H1 (cell line): ENCODE results near the gene ASB13.

ENCODE experiments used
- MAFK ChIP-seq: IDR thresholded peaks from 2 replicates; pipeline ENCODE4 v1.6.1; 2012; ENCODE audit warnings: low read depth, mild to moderate bottlenecking, improper control_type of control experiment, low read length
- TF ChIP-seq, protein P1 (sequence below), 3 experiments: IDR thresholded peaks; 1 replicate in 2 of 3; 2 replicates in 1 of 3; pipeline versions ENCODE4 v1.5.1 to v1.6.1; 2011; ENCODE audit warnings: low read length in 3 of 3, mild to moderate bottlenecking in 3 of 3, inconsistent platforms in 2 of 3, low read depth in 1 of 3, moderate library complexity in 1 of 3; ENCODE audit not compliant: insufficient read depth in 1 of 3; ENCODE audit errors: control extremely low read depth in 1 of 3

DNA sequence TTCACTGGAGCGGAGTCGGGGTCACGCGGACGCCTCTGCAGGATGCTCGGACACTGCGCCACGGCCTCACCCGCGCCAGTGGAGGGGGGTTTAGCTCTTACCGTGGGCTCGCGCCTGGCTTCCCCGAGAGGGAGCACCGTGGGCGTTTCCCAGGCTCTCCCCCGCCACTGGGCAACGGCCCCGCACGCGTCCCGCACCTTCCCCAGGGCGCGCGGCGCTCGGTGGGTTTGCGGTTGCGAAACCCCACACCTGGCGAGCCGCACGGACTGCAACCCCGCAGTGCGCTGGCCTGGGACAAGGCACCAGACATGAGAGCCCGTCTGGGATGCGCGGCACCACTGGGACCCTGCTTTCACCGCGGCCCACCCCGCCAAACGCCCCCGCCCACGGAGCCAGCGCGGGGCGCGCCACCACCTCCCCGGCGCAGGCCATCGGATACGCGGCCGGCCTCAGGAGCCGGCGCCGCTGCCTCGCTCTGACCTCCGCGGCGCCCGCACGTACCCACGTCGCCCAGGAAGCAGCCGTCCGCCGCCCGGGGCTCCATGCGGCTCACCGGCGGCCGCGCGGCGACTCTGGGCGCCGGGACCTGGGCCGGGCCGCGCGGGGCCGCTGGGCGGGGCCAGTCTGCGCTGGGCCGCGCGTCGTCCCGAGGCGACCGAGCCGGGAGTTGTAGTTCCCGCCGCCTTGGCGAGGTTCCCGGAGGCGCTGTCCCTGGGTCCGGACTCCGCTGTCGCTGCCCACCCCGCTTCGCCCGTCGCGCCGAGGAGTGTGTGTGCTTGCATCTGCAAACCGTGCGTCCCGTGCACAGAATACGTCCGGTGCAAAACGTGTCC, at the start of gene ASB13:
- no peak for TF ChIP-seq MAFK
- TF ChIP-seq, protein P1, sequence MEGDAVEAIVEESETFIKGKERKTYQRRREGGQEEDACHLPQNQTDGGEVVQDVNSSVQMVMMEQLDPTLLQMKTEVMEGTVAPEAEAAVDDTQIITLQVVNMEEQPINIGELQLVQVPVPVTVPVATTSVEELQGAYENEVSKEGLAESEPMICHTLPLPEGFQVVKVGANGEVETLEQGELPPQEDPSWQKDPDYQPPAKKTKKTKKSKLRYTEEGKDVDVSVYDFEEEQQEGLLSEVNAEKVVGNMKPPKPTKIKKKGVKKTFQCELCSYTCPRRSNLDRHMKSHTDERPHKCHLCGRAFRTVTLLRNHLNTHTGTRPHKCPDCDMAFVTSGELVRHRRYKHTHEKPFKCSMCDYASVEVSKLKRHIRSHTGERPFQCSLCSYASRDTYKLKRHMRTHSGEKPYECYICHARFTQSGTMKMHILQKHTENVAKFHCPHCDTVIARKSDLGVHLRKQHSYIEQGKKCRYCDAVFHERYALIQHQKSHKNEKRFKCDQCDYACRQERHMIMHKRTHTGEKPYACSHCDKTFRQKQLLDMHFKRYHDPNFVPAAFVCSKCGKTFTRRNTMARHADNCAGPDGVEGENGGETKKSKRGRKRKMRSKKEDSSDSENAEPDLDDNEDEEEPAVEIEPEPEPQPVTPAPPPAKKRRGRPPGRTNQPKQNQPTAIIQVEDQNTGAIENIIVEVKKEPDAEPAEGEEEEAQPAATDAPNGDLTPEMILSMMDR (IDR thresholded peaks at IDR 0.05; ENCODE audit: control extremely low read depth in 1 of 3, insufficient read depth in 1 of 3, low read depth in 1 of 3, low read length in 3 of 3), result peak in 1 of 3 experiments; percentile 15; a peak in 1 of 4 replicates
